Lung (tissue), 12 donors: ENCODE results near the gene KRTCAP2. TPM values are rescaled to one million over a fixed set of nuclear protein-coding genes. Genes with fewer than 3 reads are reported as not detected.

ENCODE experiments used
- ATAC-seq: fragments of 200-7000 bp; cut with Tn5 transposase; one replicate; pipeline ENCODE4 v1.9.1; 2020; ENCODE audit warnings: moderate number of reproducible peaks; ENCODE audit not compliant: insufficient read depth, low FRiP score
- DNase-seq, 3 donors: peaks; one replicate each; pipeline ENCODE4 v3.0.0-alpha.2; 2013 to 2017
- H3K27ac ChIP-seq, 2 donors: one replicate each; pipeline ENCODE4 v1.5.1; 2013; ENCODE audit warnings: mild to moderate bottlenecking in 2 of 2, moderate library complexity in 2 of 2, control low read depth in 1 of 2, inconsistent platforms in 1 of 2, low read depth in 1 of 2, low read length in 1 of 2
- H3K27me3 ChIP-seq, 3 donors: one replicate each; pipeline ENCODE4 v1.5.1; 2013; ENCODE audit warnings: low read length in 2 of 3; ENCODE audit not compliant: control insufficient read depth in 3 of 3, insufficient read depth in 3 of 3
- H3K36me3 ChIP-seq, 4 donors: one replicate each; pipeline ENCODE4 v1.5.1; 2013; ENCODE audit warnings: low read length in 4 of 4, mild to moderate bottlenecking in 1 of 4, moderate library complexity in 1 of 4; ENCODE audit not compliant: control insufficient read depth in 4 of 4, insufficient read depth in 4 of 4
- H3K4me1 ChIP-seq, 5 donors: one replicate each; pipeline ENCODE4 v1.5.1; 2013; ENCODE audit warnings: low read length in 5 of 5, mild to moderate bottlenecking in 2 of 5, moderate library complexity in 1 of 5; ENCODE audit not compliant: control insufficient read depth in 5 of 5, insufficient read depth in 5 of 5
- H3K4me3 ChIP-seq: one replicate; pipeline ENCODE4 v1.5.1; 2013; ENCODE audit warnings: mild to moderate bottlenecking, control low read depth, moderate library complexity
- H3K9ac ChIP-seq, 2 donors: one replicate each; pipeline ENCODE4 v1.5.1; 2013; ENCODE audit warnings: low read length in 2 of 2, control low read depth in 1 of 2; ENCODE audit not compliant: insufficient read depth in 1 of 2
- H3K9me3 ChIP-seq, 4 donors: one replicate each; pipeline ENCODE4 v1.5.1; 2013; ENCODE audit warnings: low read length in 3 of 4, mild to moderate bottlenecking in 1 of 4, moderate library complexity in 1 of 4; ENCODE audit not compliant: control insufficient read depth in 4 of 4, insufficient read depth in 3 of 4
- CTCF ChIP-seq: IDR thresholded peaks from 2 replicates; pipeline ENCODE4 v1.5.1; 2012; ENCODE audit warnings: mild to moderate bottlenecking; ENCODE audit errors: control extremely low read depth, extremely low read depth
- WGBS, 2 donors: extraction: QIAGEN DNeasy Blood & Tissue Kit; methylation state at CpG; one replicate each; pipeline ENCODE4 v1.1.7; 2013; 5-methylcytosine and 5-hydroxymethylcytosine counted together
- polyA plus RNA-seq, 2 donors: library from polyadenylated mRNA; stranded (reverse); fragments of 200-250 nt; gene quantifications; one replicate each; pipeline ENCODE4 v1.2.1, GENCODE V29; 2013
- total RNA-seq, 2 donors: library from RNA; depleted of rRNA in 1 of 2; stranded (reverse); fragments of >200 nt in 1 of 2; gene quantifications; one replicate each; pipeline ENCODE4 v1.2.1, GENCODE V29; 2014 to 2021
- donor health status: control.
- donor health status: control.
- donor health status: Bipolar disorder and iron deficiency.
- donor health status: healthy.
- donor health status: DM: yes; HTN: yes; CAD: no.

KRTCAP2 gene
- total and polyA plus RNA-seq, 4 donors: 58.2 to 592 (median 190) TPM

DNA sequence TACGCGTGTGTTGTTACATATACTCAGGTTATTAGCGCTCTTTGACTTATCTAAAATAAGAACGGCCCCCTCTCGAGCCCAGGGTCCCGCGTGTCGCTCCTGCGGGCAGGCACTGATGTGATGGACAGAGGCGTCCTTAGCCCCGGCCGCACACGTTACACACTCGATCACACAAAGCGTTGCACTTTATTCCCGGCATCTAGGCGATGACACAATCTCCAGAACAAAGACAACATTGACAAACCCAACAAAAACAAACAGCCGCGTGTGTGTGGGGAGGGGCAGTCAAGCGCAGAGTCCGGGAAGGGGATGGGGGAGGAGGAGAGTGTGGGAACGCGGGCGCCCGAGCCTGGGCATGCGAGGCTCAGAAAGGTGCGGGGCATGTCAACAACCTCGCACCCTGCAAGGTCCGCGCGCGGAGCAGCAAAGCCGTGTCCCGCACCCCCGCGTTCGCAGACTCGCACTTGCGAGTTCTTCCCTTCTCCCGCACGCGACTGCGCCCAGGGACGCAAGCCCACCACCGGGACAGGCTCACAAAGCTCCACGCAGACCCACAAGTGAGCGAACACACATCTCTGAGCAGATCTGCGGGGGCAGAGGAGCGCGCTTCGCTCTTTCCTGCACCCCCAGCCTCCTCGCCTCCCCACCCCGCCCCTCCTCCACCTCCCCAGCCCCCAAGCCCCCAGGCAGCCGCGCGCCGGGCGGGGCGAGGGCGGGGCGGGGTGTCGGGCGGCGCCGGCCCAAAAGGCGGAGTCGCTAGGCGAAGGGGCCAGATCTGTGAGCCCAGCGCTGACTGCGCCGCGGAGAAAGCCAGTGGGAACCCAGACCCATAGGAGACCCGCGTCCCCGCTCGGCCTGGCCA, 45.8 kb downstream of the KRTCAP2 start, which contains the start of gene EFNA1:
EFNA1 (plus strand) TSS at position 772 of the 862 bp plus-strand sequence. CDS start 102 bp downstream, outside the sequence.
- peak within 1 kb of the TSS; percentile 67 for H3K4me3 ChIP-seq
- H3K36me3 ChIP-seq: peaks cover 0 to 8% (median 0%) of the 10 kb centered on the region in 4 donors
- H3K4me1 ChIP-seq: peaks cover 0 to 48% (median 24%) of the 10 kb centered on the region in 5 donors
- no peak for TF ChIP-seq CTCF
- 0 to 1% methylated on average over 73 to 76 of the region's 76 CpGs for WGBS, 2 donors
- DNase-seq: peak; percentile 64 to 80 (median 76)
- peak within 1 kb of the TSS; percentile 93 for H3K27ac ChIP-seq
- peaks cover 0 to 2% (median 0%) of the 10 kb centered on the region in 4 donors for H3K9me3 ChIP-seq
- peak within 1 kb of the TSS; percentile 8 to 72 for H3K9ac ChIP-seq
- ATAC-seq: peak; percentile 63
- peaks cover 0 to 32% (median 29%) of the 10 kb centered on the region in 3 donors for H3K27me3 ChIP-seq

DNA sequence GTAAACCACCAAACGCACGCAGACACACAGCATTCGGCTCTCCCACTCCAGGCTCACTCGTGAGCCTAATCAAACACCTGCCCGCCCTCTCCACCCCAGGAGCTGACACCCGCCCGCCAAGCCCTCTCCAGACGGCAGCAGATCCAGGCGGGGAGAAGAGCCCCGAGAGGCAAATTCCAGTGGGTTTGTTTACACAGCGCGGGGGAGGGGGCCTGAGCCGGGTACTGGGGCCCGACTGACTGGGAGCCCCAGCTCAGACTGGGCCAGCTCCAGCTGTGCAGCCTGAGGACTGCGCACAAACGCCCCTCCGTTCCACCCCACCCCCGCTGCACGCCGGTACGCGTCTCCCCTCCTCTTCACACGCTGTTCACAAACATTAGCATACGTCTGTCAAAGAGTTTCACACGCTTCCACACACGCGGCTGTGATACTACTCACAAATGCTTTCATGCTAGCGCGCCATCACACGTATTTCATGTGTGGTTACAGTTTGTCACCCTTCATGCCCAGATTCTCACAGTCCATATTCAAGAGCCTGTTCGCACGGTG, 46.5 kb downstream of the KRTCAP2 start:
- H3K27me3 ChIP-seq: peaks cover 0 to 32% (median 29%) of the 10 kb centered on the region in 3 donors

DNA sequence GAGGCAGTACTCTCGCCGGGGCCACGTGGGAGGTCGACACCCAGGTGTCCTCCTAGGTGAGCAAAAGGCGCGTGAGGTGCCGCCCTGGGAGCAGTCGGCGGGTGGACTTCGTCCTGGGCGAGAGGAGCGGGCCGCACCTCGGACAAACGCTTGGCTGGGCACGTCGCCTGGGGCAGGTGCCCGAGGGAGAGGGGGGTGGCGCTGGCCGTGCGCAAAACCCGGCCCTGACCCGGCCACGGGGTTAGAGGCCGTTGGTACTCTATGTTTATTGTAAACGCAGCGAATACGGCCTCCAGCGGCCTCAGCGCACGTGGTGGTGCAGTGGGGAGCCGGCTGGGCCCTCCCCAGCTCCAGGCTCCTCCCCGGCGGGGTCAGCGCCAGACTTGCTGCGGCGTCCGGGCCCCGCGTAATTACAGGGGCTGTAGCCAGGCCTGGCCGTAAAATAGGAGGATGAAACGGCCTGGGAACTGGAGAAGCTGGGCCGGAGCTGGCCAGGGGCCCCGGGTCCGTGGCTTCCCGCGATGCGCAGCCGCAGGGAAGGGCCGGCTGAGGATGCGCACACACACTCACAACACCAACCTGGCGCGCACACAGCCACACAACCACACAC, 47.1 kb downstream of the KRTCAP2 start:
- peaks cover 0 to 44% (median 23%) of the 10 kb centered on the region in 5 donors for H3K4me1 ChIP-seq
- peaks cover 0 to 32% (median 29%) of the 10 kb centered on the region in 3 donors for H3K27me3 ChIP-seq
- peak overlapping the region; percentile 16 for H3K4me3 ChIP-seq
- peaks cover 0 to 2% (median 0%) of the 10 kb centered on the region in 4 donors for H3K9me3 ChIP-seq
- no peak for TF ChIP-seq CTCF
- no peak for ATAC-seq
- no peak overlapping the region for H3K9ac ChIP-seq
- DNase-seq: peak; percentile 46 to 59 (median 57)
- H3K27ac ChIP-seq: peak overlapping the region; percentile 36 to 93
- 33 to 56% methylated on average over 52 to 53 of the region's 53 CpGs for WGBS, 2 donors
- H3K36me3 ChIP-seq: peaks cover 0 to under 1% (median 0%) of the 10 kb centered on the region in 4 donors

More for the DNA sequence above, 46.5 kb downstream of the KRTCAP2 start:
- peak; percentile 43 for ATAC-seq
- peak overlapping the region in 1 of 2 donors; percentile 5 for H3K9ac ChIP-seq
- WGBS, 2 donors: 5 to 11% methylated on average over 27 to 32 of the region's 32 CpGs
- no peak for TF ChIP-seq CTCF
- H3K4me3 ChIP-seq: peak overlapping the region; percentile 29
- peaks cover 0 to 5% (median 0%) of the 10 kb centered on the region in 4 donors for H3K36me3 ChIP-seq
- DNase-seq: peak; percentile 62 to 77 (median 71)
- H3K27ac ChIP-seq: peak overlapping the region; percentile 36 to 93
- H3K4me1 ChIP-seq: peaks cover 0 to 48% (median 22%) of the 10 kb centered on the region in 5 donors
- peaks cover 0 to 2% (median 0%) of the 10 kb centered on the region in 4 donors for H3K9me3 ChIP-seq
